ENCODE results near the gene NUDT2. TPM values are rescaled to one million over a fixed set of nuclear protein-coding genes. Genes with fewer than 3 reads are reported as not detected.

The NUDT2 gene
- total and polyA plus RNA-seq, 2 donors (not counting 1 experiment from before 2014, with no cell fraction given), result 12.2 to 20.4 TPM

DNA sequence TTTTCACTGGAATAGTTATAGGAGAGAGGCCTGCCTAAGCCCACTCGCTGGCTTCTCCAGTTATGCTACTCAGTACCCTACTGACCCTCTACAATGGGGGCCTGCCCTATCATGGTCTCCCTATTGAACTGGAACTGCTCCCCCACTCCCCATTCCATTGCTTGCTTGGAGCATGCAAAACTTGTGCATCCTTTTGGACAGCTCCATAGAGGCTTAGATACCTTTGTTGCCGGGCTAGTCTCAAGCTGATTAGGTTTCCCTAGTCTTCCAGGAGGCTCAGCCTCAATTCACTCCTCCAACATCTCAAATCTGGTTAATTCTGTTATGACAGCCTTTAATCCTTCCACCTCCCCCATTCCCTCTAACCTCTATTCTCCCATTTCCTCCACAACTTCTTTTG is 40.2 kb upstream of the NUDT2 start:
- H3K4me1 Mint-ChIP-seq, result no peaks in the 10 kb centered on the region
- no peaks in the 10 kb centered on the region for H3K9me3 ChIP-seq (ENCODE audit: control extremely low read depth in 1 of 3, control insufficient read depth in 2 of 3, insufficient read depth in 1 of 3, low read length in 2 of 3)
- no peak overlapping the region for H3K4me3 ChIP-seq (ENCODE audit: control extremely low read depth in 1 of 5, extremely low read depth in 1 of 5, insufficient read depth in 1 of 5, low read depth in 2 of 5, low read length in 4 of 5)
- no peak overlapping the region for H3K9ac ChIP-seq (ENCODE audit: low read length)
- H4K20me1 ChIP-seq (ENCODE audit: control insufficient read depth, insufficient read depth, low read length, poor library complexity, severe bottlenecking), result no peaks in the 10 kb centered on the region
- intact Hi-C loops (cut with micrococcal nuclease), result no loop called here
- H2AFZ ChIP-seq (ENCODE audit: insufficient read depth, low read depth, low read length, poor library complexity, severe bottlenecking), result no peak overlapping the region
- no peaks in the 10 kb centered on the region for H3K27me3 Mint-ChIP-seq
- H3K79me2 ChIP-seq (ENCODE audit: control insufficient read depth, insufficient read depth, low read length), result no peaks in the 10 kb centered on the region
- ATAC-seq (ENCODE audit: low read depth), result no peak
- H3K27me3 ChIP-seq (replicated peaks in 1 of 4; ENCODE audit: control extremely low read depth in 1 of 4, control insufficient read depth in 3 of 4, insufficient read depth in 4 of 4, low read length in 3 of 4), result no peaks in the 10 kb centered on the region
- TF ChIP-seq, protein P1, sequence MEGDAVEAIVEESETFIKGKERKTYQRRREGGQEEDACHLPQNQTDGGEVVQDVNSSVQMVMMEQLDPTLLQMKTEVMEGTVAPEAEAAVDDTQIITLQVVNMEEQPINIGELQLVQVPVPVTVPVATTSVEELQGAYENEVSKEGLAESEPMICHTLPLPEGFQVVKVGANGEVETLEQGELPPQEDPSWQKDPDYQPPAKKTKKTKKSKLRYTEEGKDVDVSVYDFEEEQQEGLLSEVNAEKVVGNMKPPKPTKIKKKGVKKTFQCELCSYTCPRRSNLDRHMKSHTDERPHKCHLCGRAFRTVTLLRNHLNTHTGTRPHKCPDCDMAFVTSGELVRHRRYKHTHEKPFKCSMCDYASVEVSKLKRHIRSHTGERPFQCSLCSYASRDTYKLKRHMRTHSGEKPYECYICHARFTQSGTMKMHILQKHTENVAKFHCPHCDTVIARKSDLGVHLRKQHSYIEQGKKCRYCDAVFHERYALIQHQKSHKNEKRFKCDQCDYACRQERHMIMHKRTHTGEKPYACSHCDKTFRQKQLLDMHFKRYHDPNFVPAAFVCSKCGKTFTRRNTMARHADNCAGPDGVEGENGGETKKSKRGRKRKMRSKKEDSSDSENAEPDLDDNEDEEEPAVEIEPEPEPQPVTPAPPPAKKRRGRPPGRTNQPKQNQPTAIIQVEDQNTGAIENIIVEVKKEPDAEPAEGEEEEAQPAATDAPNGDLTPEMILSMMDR (IDR thresholded peaks at IDR 0.05), result no peak
- no peak for TF ChIP-seq EZH2 (IDR thresholded peaks at IDR 0.05; ENCODE audit: borderline replicate concordance, insufficient read depth, low read depth, low read length, poor library complexity, severe bottlenecking)
- ChIA-PET POLR2A (interaction anchor here (0.6 kb wide), 1 partner anchor 808 kb away, joined by 5 read pairs; no protein-coding TSS in a partner anchor), CTCF (no interaction called here)
- H3K4me2 ChIP-seq (replicated peaks; ENCODE audit: low read depth, low read length, poor library complexity, severe bottlenecking), result no peak overlapping the region
- no peak overlapping the region for H3K27ac Mint-ChIP-seq
- H3K4me1 ChIP-seq (ENCODE audit: control insufficient read depth in 2 of 2, insufficient read depth in 2 of 2, low read length in 2 of 2), result no peaks in the 10 kb centered on the region
- no peaks in the 10 kb centered on the region for H3K36me3 ChIP-seq (replicated peaks in 1 of 2; ENCODE audit: control extremely low read depth in 1 of 2, control insufficient read depth in 1 of 2, extremely low read depth in 1 of 2, insufficient read depth in 2 of 2, low read length in 1 of 2)
- H3K27ac ChIP-seq (ENCODE audit: low read length in 2 of 2), result no peak overlapping the region
- WGBS (ENCODE audit: insufficient coverage), result 89% methylated on average over 1 of the region's 2 CpGs
- no peak for DNase-seq
- H3K9me3 Mint-ChIP-seq (ENCODE audit: insufficient read depth), result no peaks in the 10 kb centered on the region
- no peak overlapping the region for H3K4me3 Mint-ChIP-seq

DNA sequence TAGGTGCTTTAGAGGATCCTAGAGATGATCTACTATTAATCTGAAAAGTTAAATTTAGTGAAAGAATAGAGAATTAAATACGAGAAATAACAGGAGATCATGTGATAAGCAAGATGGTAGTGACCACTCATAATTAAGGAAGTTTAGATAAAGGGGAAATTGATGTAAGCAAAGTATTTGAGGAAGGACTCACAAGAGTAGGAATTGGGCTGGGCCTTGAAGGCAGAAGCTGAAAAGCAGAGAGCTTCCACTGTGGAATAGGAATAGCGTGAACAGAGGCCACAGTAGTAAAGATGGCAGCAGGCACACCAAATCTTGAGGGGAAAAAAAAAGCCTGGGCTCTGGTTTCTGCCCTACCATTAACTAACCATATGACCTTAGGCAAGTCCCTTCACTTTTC is 38.3 kb upstream of the NUDT2 start:
- no peaks in the 10 kb centered on the region for H3K9me3 Mint-ChIP-seq (ENCODE audit: insufficient read depth)
- no peak overlapping the region for H3K4me3 Mint-ChIP-seq
- no peak overlapping the region for H3K4me3 ChIP-seq (ENCODE audit: control extremely low read depth in 1 of 5, extremely low read depth in 1 of 5, insufficient read depth in 1 of 5, low read depth in 2 of 5, low read length in 4 of 5)
- H3K27ac ChIP-seq (ENCODE audit: low read length in 2 of 2), result no peak overlapping the region
- ATAC-seq (ENCODE audit: low read depth), result no peak
- WGBS (ENCODE audit: insufficient coverage), result no CpG with 5 or more reads among the region's 2 CpGs
- no peak for DNase-seq
- H3K27me3 Mint-ChIP-seq, result no peaks in the 10 kb centered on the region
- ChIA-PET POLR2A (no interaction called here), CTCF (no interaction called here)
- no peaks in the 10 kb centered on the region for H3K4me1 ChIP-seq (ENCODE audit: control insufficient read depth in 2 of 2, insufficient read depth in 2 of 2, low read length in 2 of 2)
- H3K4me1 Mint-ChIP-seq, result no peaks in the 10 kb centered on the region
- H3K79me2 ChIP-seq (ENCODE audit: control insufficient read depth, insufficient read depth, low read length), result no peaks in the 10 kb centered on the region
- H3K9ac ChIP-seq (ENCODE audit: low read length), result no peak overlapping the region
- no peak overlapping the region for H3K27ac Mint-ChIP-seq
- no peak overlapping the region for H2AFZ ChIP-seq (ENCODE audit: insufficient read depth, low read depth, low read length, poor library complexity, severe bottlenecking)
- no peaks in the 10 kb centered on the region for H4K20me1 ChIP-seq (ENCODE audit: control insufficient read depth, insufficient read depth, low read length, poor library complexity, severe bottlenecking)
- TF ChIP-seq, protein P1 (IDR thresholded peaks at IDR 0.05), result no peak
- no peak for TF ChIP-seq EZH2 (IDR thresholded peaks at IDR 0.05; ENCODE audit: borderline replicate concordance, insufficient read depth, low read depth, low read length, poor library complexity, severe bottlenecking)
- intact Hi-C loops (cut with micrococcal nuclease), result no loop called here
- no peak overlapping the region for H3K4me2 ChIP-seq (replicated peaks; ENCODE audit: low read depth, low read length, poor library complexity, severe bottlenecking)
- H3K27me3 ChIP-seq (replicated peaks in 1 of 4; ENCODE audit: control extremely low read depth in 1 of 4, control insufficient read depth in 3 of 4, insufficient read depth in 4 of 4, low read length in 3 of 4), result no peaks in the 10 kb centered on the region
- H3K9me3 ChIP-seq (ENCODE audit: control extremely low read depth in 1 of 3, control insufficient read depth in 2 of 3, insufficient read depth in 1 of 3, low read length in 2 of 3), result no peaks in the 10 kb centered on the region
- no peaks in the 10 kb centered on the region for H3K36me3 ChIP-seq (replicated peaks in 1 of 2; ENCODE audit: control extremely low read depth in 1 of 2, control insufficient read depth in 1 of 2, extremely low read depth in 1 of 2, insufficient read depth in 2 of 2, low read length in 1 of 2)

Measured in B cell (primary cell).